HS-27A (cell line): ENCODE data around the gene CPLX1.

Experiments
- DNase-seq: peaks from one replicate; pipeline ENCODE4 v3.0.0-alpha.2; 2012; ENCODE audit warnings: low read depth, missing footprints

Gene CPLX1

DNA sequence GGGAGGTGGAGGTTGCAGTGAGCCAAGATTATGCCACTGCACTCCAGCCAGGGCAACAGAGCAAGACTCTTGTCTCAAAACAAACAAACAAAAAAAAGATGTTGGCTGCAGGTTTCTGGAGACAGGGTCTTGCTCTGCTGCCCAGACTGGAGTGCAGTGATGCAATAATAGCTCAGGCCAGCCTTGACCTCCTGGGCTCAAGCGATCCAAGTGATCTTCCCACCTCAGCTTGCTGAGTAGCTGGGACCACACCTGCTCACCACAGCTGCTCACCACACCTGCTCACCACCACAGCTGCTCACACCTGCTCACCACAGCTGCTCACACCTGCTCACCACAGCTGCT lies 29.9 kb upstream of the CPLX1 start:
- no peak for DNase-seq

DNA sequence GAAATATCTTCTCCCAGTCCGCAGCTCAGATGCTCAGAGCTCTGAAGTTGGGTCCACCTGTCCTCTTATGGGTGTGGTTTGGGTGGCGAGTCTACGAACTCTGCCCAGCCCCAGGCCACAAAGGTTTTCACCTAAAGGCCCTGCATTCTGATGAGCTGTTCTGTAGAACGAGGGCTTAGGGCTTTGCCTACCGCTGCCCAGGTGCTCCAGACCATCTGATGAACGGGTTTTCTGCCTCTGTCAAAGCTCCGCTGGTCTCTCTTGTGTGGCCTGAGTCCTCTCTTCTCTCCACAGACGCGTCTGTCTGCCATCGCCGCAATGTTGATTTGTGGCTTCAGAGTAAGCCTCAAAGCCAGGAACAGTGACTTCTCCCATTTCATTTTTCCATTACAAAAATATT lies 28.4 kb upstream of the CPLX1 start:
- no peak for DNase-seq

DNA sequence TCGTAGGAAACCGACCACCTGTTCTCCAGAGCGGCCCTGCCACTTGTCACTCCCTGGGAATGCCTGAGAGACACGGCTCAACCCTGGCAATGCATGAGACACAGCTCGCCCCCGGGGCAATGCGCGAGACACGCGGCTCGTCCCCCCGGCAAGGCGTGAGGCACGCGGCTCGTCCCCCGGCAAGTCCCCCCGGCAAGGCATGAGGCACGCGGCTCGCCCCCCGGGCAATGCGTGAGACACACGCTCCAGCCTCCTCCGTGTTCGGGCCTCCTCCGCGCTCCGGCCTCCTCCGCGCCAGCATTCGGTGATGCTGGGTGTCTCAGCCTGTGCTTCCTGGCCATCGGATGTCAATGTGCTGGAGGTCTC lies 27.5 kb upstream of the CPLX1 start:
- DNase-seq, result no peak

DNA sequence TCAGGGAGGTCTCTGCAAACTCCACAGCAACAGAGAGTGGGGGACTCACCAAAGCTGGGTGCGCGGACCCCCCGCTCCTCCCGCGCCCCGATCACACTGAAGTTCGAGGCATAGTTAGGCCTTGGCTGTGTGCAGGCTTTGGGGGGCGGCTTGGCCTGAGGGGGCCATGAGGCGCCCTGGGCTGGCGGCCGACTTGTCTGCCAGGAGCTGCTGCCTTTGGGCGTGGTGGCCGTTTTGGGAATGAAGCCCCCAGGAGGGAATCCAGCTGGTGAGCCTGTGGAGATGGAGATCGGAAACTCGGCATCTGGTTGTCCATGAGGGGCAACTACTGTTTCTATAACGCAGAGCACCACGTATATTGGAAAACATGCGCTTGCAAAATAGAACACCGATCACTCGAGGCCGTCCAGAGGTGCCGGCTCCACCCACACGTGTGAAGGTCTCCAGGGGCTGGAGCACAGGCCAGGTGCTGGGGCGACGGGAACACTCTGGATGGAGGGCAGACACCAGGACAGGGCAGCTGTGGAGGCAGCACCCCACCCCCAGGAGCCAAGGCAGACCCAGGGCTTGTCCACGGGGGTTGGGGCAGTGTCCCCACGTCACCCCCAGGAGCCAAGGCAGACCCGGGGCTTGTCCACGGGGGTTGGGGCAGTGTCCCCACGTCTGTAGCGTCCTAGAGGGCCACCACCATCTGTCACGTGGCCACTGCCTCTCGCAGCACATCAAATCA lies 25.9 kb upstream of the CPLX1 start:
- DNase-seq, result no peak

DNA sequence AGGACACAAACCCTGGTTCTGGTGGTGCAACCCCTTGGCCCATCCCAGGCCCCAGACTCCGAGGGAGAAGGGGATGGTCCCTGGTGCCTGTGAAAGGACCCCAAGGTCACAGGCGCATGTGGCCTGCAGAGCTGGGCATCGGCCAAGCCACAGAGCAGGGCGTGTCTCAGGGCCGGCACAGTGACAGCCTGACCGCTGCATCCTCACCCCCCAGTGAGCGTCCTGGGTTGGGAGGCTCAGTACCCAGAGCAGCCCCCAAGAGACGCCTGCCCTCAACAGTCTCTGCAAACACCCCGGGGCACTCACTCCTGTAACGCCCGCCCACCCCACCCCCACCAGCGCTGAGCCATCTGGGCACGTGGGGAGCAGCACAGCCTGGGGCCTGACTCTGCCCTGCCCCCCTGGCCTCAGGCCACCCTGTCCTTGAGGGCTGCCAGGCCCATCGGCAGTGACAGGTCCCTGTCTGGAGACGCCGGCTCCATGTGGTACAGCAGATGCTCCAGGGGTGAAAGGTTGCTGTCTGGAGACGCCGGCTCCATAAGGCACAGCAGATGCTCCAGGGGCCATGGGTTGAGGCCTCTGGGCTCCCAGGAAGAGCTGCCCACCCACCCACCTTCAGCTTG lies 24.5 kb upstream of the CPLX1 start:
- no peak for DNase-seq

DNA sequence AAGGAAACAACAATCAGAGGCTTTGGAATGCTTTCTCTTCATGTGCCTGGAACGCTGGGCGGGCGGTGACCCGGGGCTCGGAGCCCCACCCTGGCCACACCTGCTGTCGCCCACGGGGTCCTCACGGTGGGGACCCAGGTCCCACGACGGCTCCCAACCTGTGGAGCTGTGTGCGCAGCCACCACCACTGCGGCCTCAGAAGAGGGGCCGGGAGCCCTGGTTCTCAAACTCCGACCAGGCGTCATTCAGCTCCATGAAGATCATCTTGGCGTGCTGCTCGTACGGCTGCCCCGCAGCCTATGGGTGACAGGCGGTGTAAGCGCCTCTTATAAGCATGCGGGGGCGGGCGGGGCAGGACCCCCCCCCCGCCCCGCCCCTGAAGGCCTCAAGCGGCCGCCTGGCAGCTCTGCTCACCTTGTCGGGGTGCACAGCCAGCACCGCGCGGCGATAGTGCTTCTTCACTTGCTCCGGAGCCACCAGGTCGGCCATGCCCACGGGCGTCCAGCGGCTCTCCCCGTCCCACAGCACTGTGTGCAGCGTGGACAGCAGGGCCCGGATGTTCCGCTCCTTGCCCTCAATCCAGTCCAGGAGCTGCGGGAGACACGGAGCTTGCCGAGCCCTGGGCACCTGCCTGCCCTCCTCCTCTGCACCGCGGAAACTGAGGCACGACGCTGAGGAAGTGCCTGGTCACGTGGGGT lies 23.7 kb upstream of the CPLX1 start:
- no peak for DNase-seq

DNA sequence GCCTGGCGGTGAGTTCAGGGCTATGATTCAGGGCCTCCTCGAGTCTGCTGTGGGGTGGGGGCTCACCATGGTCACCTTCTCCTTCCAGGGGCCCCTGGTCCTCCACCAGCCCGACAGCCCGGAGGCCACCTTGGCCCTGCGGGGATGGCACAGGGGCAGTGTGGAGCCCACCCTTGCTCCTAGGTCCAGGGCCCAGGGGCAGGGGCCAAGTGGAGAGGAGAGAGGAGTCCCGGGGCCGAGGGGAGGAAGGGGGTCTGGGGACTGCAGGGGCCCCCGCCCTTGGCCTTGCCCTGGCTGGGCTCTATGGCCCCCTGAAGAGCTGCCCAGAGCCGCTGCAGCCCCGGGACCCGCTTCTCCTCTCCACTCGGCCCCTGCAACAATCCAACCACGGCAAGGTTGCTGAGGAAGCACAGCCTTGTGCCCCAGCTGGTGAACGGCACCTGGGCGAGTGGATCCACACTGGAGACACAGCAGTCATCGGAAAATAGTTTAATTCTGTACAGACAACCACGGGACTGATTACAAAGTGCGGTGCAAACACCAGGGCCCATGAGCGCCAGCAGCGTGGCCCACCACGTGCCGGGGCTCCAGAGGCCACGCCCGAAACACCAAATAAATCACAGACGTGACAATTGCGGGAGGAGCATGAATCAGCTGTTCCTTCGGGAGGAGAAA lies 23.0 kb upstream of the CPLX1 start:
- no peak for DNase-seq

DNA sequence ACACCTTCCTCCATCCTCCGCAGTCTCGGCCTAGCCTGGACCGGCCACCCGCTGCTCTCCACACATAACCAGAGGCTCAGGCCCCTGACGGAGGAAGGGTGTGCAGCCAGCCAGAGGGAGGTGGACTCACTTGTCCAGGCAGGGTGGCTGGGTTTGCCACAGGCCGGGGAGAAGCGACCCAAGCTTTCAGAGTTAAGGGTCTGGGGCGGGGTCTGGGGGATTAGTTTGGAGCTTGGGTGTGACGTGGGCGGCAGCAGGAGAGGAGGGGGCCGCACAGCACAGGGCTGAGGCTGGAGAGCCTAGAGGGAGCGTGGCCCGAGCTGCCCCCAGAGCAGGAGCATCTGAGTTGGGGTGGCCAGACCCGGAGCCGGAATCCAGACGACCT lies 22.4 kb upstream of the CPLX1 start:
- no peak for DNase-seq

DNA sequence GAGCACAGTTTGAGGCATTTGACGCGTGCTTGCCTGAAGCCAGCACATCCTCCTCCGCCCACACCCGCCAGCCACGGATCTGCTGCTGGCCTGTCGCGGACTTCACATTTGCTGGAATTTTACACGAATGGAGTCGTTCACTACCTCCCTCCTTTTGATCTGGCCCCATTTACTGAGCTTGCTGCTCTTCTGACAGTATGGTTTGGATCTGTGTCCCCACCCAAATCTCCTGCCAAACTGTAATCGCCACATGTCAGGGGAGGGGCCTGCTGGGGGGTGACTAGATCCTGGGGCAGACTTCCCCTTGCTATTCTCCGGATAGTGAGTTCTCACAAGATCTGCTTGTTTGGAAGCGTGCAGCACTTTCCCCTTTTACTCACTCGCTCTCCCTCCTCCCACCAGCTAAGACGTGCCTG lies 19.9 kb upstream of the CPLX1 start:
- no peak for DNase-seq

DNA sequence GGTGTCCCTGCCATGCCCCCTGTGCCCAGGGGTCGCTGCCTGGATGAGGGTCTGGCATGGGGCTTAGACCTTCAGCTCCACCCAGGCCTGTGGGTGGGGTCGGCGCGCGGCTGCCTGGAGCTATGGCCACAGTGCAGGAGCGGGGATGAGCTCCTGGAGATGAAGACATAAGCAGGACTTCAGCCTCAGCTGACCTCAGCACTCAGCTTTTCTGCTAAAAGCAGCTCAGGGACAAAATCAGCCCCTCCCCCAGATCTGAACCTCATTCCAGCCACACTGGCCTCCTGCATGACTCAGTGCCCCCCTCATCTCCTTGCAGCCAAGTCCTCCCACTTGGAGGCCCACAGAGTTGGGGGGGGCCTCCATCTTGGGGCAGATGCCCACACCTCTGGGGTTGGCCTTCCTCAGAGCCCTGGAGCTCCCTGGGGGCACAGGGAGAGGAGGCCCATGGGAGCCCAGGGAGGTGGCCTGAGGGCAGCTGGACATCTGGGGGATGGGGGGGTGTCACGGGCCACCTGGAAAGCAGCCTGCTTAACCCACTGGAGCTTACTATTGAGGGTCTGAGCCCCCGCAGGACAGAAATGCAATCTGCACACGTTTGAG lies 19.4 kb upstream of the CPLX1 start:
- no peak for DNase-seq

DNA sequence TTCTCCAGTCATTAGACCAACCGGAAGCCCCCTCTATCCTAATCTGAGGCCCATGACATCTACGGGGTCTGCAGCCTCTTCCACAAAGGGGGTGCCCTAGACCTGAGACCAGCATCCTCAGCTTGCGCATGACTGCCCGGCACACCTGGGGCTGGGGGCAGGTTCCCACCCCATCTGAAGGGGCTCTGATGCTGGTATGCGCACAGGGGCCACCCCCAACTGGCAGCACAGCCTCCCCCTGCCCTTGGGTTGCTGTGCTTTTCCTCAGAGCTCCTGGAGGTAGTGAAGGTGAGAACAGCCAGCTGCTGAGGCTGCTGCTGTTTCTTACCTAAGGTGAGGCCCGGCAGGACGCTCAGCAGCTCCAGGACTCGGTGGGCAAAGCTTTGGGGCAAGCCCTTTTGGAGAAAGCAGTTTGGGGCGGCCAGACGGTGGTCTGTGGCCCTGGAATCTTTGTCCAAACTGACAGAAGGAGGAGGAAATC lies 18.9 kb upstream of the CPLX1 start:
- DNase-seq, result no peak

DNA sequence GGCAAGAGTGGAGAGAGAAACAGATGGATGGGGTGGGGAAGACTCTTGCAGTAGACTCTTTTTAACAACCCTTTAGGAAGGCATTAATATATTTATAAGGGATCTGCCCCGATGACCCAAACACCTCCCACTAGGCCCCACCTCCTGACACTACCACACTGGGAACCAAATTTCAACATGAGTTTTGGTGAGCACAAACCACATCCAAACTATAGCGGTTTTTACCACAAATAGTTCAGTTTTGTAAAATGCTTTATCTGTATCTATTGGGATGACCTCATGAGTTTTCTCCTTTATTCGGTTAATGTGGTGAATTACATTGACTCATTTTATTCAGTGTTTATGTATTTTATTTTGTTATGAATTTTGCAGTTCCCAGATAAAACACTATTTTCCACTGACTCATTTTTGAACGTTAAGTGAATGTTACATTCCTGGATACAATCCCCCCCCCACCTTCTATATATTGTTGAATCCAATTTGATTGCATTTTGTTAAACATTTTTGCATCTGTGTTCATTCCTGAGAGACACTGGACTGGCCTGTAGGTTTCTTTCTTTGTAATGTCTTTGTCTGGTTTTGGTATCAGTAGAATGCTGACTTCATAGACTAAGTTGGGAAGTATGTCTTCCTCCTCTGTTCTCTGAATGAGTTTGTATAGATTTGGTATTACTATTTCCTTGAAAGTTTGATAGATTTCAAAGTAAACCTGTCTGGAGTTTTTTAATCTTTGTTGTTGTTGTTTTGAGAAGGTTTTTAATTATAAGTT lies 13.9 kb upstream of the CPLX1 start:
- DNase-seq, result no peak

DNA sequence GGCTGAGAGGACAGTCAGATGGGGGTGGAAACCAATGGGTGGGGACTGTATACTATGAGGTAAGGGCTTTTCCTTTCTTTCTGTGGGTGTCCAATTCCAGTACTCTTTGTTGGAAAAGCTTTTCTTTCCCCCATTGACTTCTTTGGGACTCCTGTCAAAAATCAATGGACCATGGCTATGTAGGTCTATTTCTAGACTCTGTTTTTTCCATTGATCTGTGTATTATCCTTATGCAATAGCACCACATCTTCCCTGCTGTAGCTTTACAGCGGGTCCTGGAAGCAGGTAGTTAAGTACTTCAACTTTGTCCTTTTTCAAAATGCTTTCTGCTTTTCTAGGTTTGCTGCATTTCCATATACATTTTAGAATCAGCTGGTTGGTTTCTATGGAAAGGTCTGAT lies 11.8 kb upstream of the CPLX1 start:
- DNase-seq, result no peak

DNA sequence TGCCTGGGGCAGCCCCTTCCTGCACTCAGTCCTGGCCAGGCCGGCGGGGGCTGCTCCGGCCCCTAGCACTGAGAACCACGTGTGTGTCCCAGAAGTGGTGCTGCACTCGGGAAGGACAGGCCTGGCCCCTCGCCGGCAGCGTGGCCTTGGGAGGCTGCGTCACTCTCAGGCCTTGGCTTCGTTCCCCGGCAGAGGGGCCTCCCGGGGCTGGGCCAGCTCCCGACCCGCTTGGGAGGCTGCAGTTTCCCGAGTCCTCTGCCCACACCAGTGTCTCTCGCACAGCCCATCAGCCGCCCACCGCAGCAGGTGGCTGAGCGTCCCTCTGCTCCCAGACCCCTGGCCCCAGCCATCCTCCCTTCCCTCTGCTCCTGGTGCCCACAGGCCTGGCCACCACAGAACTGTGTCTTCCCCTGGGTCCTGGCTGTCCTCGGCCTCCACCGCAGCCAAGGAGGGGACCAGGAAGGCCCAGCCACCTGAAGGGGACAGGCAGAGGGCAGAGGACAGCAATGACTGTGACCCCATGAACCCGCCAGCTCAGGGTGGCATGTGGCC lies 10.9 kb upstream of the CPLX1 start:
- DNase-seq, result no peak

DNA sequence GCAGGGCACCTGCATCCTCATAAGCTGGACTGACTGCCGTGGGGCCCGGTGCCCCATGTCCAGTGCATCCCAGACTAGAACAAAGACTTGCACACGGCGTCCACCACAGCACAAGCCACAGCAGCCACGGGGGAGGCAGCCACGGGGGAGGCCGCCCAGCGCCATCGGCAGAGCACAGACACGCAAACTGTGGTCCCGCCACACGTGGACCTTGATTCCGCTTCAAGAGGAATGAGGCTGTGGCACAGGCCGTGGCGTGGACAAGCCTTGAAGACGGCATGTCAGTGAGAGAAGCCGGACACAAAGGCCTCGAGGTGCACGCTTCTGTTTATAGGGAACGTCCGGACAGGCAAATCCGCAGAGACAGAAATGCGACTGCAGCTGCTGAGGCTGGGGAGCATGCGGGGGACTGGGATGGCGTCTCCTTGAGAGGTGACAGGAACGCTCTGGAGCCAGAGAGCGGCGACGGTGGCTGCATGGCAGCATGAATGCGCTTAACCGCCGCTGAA lies 10.1 kb upstream of the CPLX1 start:
- DNase-seq, result no peak

DNA sequence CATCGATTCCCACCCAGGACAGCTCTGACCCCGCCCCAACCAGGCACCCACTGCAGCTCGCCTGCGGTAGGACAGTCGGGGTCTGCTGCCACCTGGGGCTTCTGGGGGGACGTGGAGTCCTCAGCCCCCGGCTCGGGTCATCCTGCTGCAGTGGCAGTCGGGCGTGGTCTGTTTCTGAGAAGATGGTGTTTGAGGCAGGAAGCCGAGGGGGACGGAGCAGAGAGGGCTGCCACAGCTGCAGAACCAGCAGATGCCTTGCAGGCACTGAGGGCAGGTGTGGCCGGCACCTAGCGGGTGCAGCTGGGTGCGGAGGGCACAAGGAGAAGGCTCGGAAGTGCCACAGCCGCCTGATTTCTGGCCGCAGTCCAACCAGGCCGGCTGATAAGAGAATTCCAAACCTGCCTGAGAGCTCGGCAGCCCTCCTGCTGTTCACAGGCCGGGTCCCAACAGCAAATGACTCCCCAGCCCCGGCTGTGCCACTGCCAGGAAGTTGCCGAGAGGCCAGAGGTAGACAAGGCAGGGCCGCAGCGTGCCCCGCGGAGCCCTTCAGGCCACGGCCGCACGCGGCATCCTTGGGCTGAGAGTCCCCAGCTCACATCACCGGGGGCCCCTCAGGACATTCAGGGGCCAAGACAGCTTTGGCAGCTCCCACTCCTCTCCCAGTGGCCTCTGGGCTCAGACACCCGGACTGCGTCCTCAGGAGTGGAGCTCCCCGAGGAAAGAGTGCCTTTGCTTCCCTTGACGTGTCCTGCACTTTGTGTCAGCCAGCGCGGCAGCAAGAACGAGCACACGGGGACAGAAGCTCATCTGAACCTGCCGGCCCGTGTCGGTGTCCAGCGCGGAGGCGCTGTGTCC lies 9.4 kb upstream of the CPLX1 start:
- no peak for DNase-seq

DNA sequence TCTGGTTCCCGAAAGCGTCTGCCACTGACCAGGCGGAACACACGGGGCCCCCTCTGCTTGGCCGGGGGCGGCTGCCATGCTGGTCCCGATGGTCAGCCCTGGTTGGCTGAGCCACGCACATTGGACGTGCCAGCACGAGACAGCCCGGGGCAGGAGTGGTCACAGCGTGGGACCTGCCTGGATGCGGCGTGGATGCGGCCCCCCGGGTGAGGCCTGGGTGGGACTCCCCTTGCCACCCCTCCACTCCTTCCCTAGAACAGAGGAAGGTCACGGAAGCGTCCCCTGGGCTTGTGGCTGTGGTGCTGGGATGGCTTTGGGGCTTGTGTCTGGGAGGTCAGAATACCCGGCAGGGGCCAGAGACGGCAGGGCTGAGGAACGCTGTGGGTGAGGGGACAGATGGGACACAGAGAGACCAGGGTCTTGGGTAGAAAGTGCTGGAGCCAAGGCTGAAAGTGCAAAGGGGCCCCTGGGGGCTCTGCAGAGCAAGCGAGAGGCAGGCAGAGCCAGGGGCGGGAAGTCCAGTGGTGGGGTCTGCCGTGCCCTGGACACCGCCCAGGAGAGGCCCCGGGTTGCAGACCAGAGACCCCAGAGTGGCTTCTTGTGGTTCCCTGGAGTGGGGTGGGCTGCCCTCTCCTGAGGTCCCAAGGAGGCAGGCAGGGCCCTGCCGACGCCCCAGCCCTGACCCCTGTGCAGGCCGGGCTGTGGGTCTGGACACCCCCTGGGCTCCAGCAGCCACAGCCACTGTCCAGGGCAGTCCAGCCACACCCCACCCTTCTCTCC lies 8.6 kb upstream of the CPLX1 start:
- no peak for DNase-seq

DNA sequence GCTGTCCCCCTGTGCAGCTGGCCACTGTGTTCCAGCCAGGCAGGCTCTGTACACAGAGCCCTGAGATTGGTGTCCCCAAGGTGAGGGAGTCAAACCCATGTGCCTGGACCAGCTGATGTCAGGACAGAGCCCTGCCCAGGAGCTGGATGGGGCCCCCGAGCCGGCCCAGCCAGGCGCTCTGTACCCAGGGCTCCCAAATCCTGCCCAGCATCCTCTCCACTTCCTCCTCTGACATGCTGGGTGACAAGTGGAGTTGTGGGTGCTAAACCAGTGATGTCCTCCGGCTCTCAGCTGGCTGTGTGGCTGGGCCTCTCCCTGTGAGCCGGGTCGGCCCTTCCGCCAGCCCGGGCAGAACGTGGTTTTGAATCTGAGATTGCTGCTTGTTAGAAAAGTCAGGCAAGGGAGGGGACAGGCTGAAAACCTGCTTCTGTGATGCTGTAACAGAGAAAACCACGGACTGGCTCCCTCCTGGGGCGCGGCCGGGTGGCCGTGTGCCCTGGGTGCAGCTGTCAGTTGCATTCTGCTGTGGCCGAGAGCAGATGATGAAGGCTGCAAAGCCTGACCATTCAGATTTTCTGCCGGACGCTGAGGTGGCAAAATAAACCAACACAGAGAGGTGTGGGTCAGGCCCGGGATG lies 7.9 kb upstream of the CPLX1 start:
- no peak for DNase-seq

DNA sequence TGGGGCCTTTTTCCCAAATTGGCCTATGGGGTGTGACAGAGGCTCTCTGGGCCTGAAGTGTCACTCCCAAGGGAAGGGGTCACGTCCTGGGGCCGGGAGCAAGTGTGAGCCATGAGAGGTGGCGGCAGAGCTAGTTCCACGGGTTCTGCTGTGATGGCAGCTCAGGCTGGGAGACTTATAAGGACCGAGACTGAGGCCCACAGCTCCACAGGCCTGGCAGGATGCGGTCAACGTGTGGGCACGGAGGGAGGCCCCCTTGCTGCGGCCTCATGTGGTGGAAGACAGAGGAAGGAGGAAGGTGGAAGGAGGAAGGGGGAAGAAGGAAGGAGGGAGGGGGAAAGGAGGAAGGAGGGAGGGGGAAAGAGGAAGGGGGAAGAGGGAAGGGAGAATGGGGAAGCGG lies 7.2 kb upstream of the CPLX1 start:
- no peak for DNase-seq
